ENCODE results near the gene TLK1. TPM values are rescaled to one million over a fixed set of nuclear protein-coding genes. Genes with fewer than 3 reads are reported as not detected.
A peak's percentile ranks its signal among the peaks of the same experiment; 100 is the strongest.

The TLK1 gene
- total and polyA plus RNA-seq, 2 of the 4 experiments (the other 2 are of a cell fraction) = 7.3 to 12.5 TPM

DNA sequence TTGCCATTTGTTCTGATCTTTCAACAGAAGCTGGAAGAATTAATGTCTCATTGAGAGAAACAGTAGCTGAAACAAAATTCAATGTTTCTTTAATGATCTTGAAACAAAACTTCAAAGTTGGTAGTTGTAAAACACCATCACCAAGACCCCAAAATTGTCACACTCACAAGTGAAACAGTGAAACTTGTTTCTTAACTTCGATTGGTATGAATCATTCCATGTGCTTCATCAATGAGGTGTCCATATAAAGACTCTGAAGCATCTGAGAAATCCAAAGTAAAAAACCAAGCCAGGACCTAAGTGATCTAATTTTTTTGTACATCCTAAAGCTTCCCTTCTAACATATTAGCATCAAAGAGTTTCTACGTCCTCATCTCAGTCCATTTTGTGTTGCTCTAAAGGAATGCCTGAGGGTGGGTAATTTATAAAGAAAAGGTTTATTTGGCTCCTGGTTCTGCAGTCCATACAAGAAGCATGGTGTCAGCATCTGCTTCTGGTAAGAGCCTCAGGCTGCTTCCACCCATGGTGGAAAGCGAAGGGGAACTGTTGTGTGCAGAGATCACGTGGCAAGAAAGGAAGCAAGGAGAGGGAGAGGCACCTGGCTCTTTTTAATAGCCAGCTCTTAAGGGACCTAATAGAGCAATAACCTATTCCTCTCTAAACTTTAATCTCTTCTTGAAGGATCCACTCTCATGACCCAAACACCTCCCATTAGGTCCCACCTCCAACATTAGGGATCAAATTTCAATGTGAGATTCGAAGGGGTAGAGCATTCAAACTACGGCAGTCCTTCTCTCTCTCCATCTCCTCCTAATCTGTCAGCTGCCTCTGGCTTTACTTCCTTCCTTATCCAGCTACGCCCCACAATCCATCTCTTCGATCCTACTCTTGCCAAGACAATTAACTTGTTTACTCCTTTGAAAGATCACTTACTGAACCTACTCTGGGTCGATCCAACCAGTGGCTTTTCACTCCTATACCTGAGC, 20.7 kb upstream of the TLK1 start:
- Histone ChIP-seq H2BK20ac (ENCODE audit: low read depth, low read length) (no peak overlapping the region), H3K14ac (replicated peaks; ENCODE audit: low read depth, low read length) (0 out of 2 replicates have a peak overlapping the region, but pooled peaks have one; percentile 19), H3K9ac (ENCODE audit: low read depth, low read length) (no peak overlapping the region), H4K5ac (ENCODE audit: low read depth, low read length) (no peak overlapping the region), H3K4me3 (ENCODE audit: insufficient read depth, low read depth, low read length) (no peak overlapping the region), H3K18ac (ENCODE audit: low read depth, low read length) (no peak overlapping the region), H3K9me3 (ENCODE audit: control insufficient read depth, insufficient read depth, low read length) (no peaks in the 10 kb centered on the region), H2BK5ac (ENCODE audit: low read depth, low read length, poor library complexity, severe bottlenecking) (no peak overlapping the region), H3K36me3 (ENCODE audit: control insufficient read depth, insufficient read depth, low read length) (no peaks in the 10 kb centered on the region), H3K23ac (ENCODE audit: low read depth, low read length) (0 out of 2 replicates have a peak overlapping the region, but pooled peaks have one; percentile 68), H2AFZ (replicated peaks; ENCODE audit: low read length, poor library complexity) (no peak overlapping the region), H2AK9ac (replicated peaks; ENCODE audit: low read depth, low read length, poor library complexity) (no peak overlapping the region), H3K4me2 (ENCODE audit: low read depth, low read length) (no peak overlapping the region), H2AK5ac (ENCODE audit: low read depth, low read length) (no peak overlapping the region), H3K27me3 (ENCODE audit: control insufficient read depth, insufficient read depth, low read length) (no peaks in the 10 kb centered on the region), H3K4ac (ENCODE audit: low read depth, low read length) (no peak overlapping the region), H4K20me1 (ENCODE audit: insufficient read depth, low read length) (no peaks in the 10 kb centered on the region), H3K79me1 (ENCODE audit: low read depth in 1 of 2, low read length in 2 of 2) (0 out of 4 replicates have a peak, but pooled peaks cover 0 to 3% of the 10 kb centered on the region in 2 experiments), H3K9me1 (ENCODE audit: insufficient read depth, low read length) (peaks cover 3% of the 10 kb centered on the region), H3K4me1 (ENCODE audit: control insufficient read depth, insufficient read depth, low read length) (peaks cover 8% of the 10 kb centered on the region), H3K27ac (ENCODE audit: insufficient read depth, low read length) (no peak overlapping the region), H4K91ac (ENCODE audit: insufficient read depth, low read depth, low read length) (no peak overlapping the region), H2BK120ac (ENCODE audit: low read depth, low read length) (no peak overlapping the region), H4K8ac (ENCODE audit: low read depth in 2 of 2, low read length in 2 of 2) (no peak overlapping the region), H2BK15ac (ENCODE audit: low read depth, low read length) (no peak overlapping the region), H3K56ac (ENCODE audit: extremely low read depth, insufficient read depth, low read length) (no peak overlapping the region)
- DNase-seq (no peak), ATAC-seq (ENCODE audit: low read depth) (no peak)
- CTCF ChIA-PET = no interaction called here
- POLR2A ChIA-PET (ENCODE audit: unreplicated experiment) = interaction anchor here (0.6 kb wide), 1 partner anchor 12 kb away, joined by 4 read pairs; no protein-coding TSS in a partner anchor
- dilution Hi-C loops (cut with HindIII; ENCODE audit: low sequenced_read_pairs, unreplicated experiment) (no loop called here), intact Hi-C loops (cut with micrococcal nuclease) (no loop called here), in situ Hi-C loops (cut with MboI; ENCODE audit: low sequenced_read_pairs) (no loop called here)
- 47% methylated on average over 2 of the region's 9 CpGs; no CpG with 5 or more reads in 1 of the 2 experiments for WGBS, 2 experiments (ENCODE audit: extremely low coverage in 2 of 2, insufficient read length in 1 of 2)
- no TSS peak for BruUV-seq (replicated peaks)
- TF ChIP-seq MAZ (IDR thresholded peaks at IDR 0.05; ENCODE audit: borderline replicate concordance, low read depth, low read length) = no peak
- no peak for TF ChIP-seq MXI1 (IDR thresholded peaks at IDR 0.05; ENCODE audit: borderline replicate concordance, low read depth, low read length)
- TF ChIP-seq RCOR1 (IDR thresholded peaks at IDR 0.05; ENCODE audit: insufficient replicate concordance, low read length) = no peak
- no peak for TF ChIP-seq RAD21 (IDR thresholded peaks at IDR 0.05; ENCODE audit: low read length)
- TF ChIP-seq, protein P1, sequence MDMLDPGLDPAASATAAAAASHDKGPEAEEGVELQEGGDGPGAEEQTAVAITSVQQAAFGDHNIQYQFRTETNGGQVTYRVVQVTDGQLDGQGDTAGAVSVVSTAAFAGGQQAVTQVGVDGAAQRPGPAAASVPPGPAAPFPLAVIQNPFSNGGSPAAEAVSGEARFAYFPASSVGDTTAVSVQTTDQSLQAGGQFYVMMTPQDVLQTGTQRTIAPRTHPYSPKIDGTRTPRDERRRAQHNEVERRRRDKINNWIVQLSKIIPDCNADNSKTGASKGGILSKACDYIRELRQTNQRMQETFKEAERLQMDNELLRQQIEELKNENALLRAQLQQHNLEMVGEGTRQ (IDR thresholded peaks at IDR 0.05; ENCODE audit: low read depth, low read length) = no peak
- TF ChIP-seq, protein P2, sequence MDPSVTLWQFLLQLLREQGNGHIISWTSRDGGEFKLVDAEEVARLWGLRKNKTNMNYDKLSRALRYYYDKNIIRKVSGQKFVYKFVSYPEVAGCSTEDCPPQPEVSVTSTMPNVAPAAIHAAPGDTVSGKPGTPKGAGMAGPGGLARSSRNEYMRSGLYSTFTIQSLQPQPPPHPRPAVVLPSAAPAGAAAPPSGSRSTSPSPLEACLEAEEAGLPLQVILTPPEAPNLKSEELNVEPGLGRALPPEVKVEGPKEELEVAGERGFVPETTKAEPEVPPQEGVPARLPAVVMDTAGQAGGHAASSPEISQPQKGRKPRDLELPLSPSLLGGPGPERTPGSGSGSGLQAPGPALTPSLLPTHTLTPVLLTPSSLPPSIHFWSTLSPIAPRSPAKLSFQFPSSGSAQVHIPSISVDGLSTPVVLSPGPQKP (IDR thresholded peaks at IDR 0.05; ENCODE audit: borderline replicate concordance, low read depth, low read length) = no peak
- TF ChIP-seq BHLHE40 (IDR thresholded peaks at IDR 0.05; ENCODE audit: low read depth, low read length) = no peak
- TF ChIP-seq, protein P3, sequence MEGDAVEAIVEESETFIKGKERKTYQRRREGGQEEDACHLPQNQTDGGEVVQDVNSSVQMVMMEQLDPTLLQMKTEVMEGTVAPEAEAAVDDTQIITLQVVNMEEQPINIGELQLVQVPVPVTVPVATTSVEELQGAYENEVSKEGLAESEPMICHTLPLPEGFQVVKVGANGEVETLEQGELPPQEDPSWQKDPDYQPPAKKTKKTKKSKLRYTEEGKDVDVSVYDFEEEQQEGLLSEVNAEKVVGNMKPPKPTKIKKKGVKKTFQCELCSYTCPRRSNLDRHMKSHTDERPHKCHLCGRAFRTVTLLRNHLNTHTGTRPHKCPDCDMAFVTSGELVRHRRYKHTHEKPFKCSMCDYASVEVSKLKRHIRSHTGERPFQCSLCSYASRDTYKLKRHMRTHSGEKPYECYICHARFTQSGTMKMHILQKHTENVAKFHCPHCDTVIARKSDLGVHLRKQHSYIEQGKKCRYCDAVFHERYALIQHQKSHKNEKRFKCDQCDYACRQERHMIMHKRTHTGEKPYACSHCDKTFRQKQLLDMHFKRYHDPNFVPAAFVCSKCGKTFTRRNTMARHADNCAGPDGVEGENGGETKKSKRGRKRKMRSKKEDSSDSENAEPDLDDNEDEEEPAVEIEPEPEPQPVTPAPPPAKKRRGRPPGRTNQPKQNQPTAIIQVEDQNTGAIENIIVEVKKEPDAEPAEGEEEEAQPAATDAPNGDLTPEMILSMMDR (conservative IDR thresholded peaks at IDR 0.05; ENCODE audit: low read depth, low read length) = no peak
- no peak for TF ChIP-seq RFX5 (IDR thresholded peaks at IDR 0.05; ENCODE audit: low read depth, low read length)
- TF ChIP-seq MAFK (IDR thresholded peaks at IDR 0.05; ENCODE audit: low read depth, low read length) = no peak
- no peak for TF ChIP-seq FOS (IDR thresholded peaks at IDR 0.05; ENCODE audit: low read depth, low read length)
- no peak for TF ChIP-seq CEBPB (IDR thresholded peaks at IDR 0.05; ENCODE audit: low read depth, low read length)
- no peak for TF ChIP-seq POLR2A (IDR thresholded peaks at IDR 0.05; ENCODE audit: low read depth, low read length)
